MM.1S (cell line): ENCODE measurements around the gene SLC25A19.

Source experiments
- EZH2 ChIP-seq: fragments of 300-600 bp; sonication (generic); optimal IDR thresholded peaks from 2 replicates; pipeline ENCODE3; 2017; ENCODE audit warnings: low read depth, mild to moderate bottlenecking, antibody characterized with exemption, low read length, mixed read lengths
- EZH2phosphoT487 ChIP-seq: fragments of 300-600 bp; sonication (generic); IDR thresholded peaks from 2 replicates; pipeline ENCODE4 v1.6.1; 2018; ENCODE audit warnings: antibody characterized with exemption, low read length
- TF ChIP-seq, protein P1 (sequence below): fragments of 300-600 bp; sonication (generic); IDR thresholded peaks from 2 replicates; pipeline ENCODE4 v1.5.1; 2016; ENCODE audit warnings: antibody characterized with exemption, low read length, mixed read lengths

DNA sequence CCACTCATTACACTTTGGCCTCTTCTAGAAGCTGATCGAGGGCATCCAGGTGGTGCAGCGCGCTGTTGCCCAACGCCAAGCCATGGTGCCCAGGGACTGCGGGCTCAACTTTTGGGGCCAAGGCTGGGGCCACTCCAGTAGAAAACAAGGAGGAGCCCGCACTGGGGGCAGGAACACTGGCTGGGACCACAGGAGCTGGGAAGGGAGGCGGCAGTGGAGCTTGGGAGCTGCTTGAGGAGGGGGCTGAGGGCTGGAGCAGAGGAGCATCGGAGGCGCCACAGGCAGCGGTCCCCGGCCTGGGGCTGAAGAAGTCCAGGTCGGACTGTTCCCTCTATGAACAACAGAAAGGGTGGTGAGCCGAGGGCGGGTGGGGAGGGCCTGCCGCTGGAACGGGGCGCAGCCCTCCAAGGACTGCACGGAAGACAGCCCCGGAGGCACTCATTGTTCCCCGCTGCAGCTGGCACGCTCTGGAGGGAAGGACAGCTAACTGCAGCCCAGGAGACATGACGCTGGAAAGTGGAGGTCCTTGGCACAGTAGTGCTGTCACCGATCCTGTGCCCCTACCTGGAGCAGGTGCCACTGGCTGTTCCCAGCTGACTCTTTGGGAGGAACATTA lies 49.3 kb downstream of the SLC25A19 start:
- TF ChIP-seq, protein P1, sequence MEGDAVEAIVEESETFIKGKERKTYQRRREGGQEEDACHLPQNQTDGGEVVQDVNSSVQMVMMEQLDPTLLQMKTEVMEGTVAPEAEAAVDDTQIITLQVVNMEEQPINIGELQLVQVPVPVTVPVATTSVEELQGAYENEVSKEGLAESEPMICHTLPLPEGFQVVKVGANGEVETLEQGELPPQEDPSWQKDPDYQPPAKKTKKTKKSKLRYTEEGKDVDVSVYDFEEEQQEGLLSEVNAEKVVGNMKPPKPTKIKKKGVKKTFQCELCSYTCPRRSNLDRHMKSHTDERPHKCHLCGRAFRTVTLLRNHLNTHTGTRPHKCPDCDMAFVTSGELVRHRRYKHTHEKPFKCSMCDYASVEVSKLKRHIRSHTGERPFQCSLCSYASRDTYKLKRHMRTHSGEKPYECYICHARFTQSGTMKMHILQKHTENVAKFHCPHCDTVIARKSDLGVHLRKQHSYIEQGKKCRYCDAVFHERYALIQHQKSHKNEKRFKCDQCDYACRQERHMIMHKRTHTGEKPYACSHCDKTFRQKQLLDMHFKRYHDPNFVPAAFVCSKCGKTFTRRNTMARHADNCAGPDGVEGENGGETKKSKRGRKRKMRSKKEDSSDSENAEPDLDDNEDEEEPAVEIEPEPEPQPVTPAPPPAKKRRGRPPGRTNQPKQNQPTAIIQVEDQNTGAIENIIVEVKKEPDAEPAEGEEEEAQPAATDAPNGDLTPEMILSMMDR = no peak
- TF ChIP-seq EZH2 (no peak), EZH2phosphoT487 (no peak)
